AG10803 (cell line): ENCODE results near the gene CFAP20.
A peak's percentile ranks its signal among the peaks of the same experiment; 100 is the strongest.

Source experiments
- DNase-seq: peaks from one replicate; pipeline ENCODE4 v3.0.0; 2010; ENCODE audit warnings: low read depth
- H3K4me3 ChIP-seq: 2 replicates; pipeline ENCODE4 v1.5.1; 2011; ENCODE audit warnings: mild to moderate bottlenecking, low read length, control low read depth
- CTCF ChIP-seq: conservative IDR thresholded peaks from 2 replicates; pipeline ENCODE4 v1.5.1; 2011; ENCODE audit warnings: mild to moderate bottlenecking, low read length, control low read depth, inconsistent platforms

Gene CFAP20

GRCh38 chr16:58138852-58139251, 9.7 kb upstream of the CFAP20 start:
- DNase-seq, result no peak
- no peak overlapping the region for H3K4me3 ChIP-seq
- TF ChIP-seq CTCF, result no peak

- no peak for DNase-seq
- no peak overlapping the region for H3K4me3 ChIP-seq
- TF ChIP-seq CTCF, result no peak
Observed at GRCh38 chr16:58137581-58137980, 8.4 kb upstream of the CFAP20 start.

GRCh38 chr16:58128711-58129096, 477 bp downstream of the CFAP20 start:
- H3K4me3 ChIP-seq, result peak overlapping the region; percentile 90
- TF ChIP-seq CTCF, result no peak
- DNase-seq, result no peak

GRCh38 chr16:58128181-58128631, 975 bp downstream of the CFAP20 start:
- peak; percentile 17 for DNase-seq
- H3K4me3 ChIP-seq, result peak overlapping the region; percentile 90
- TF ChIP-seq CTCF, result no peak

GRCh38 chr16:58127634-58128033, 1.5 kb downstream of the CFAP20 start:
- H3K4me3 ChIP-seq, result peak overlapping the region; percentile 90
- peak; percentile 15 for DNase-seq
- TF ChIP-seq CTCF, result peak; percentile 50

- H3K4me3 ChIP-seq, result peak overlapping the region; percentile 90
- TF ChIP-seq CTCF, result peak; percentile 47
- peak; percentile 71 for DNase-seq
Observed at GRCh38 chr16:58127033-58127556, 2.1 kb downstream of the CFAP20 start.

GRCh38 chr16:58126451-58126961, 2.7 kb downstream of the CFAP20 start:
- DNase-seq, result no peak
- TF ChIP-seq CTCF, result no peak
- peak overlapping the region; percentile 90 for H3K4me3 ChIP-seq
